WI38 (cell line): Measurements from ENCODE around the gene TMOD2.

Experiments
- H3K4me3 ChIP-seq: 2 replicates; pipeline ENCODE4 v1.5.1; 2011; ENCODE audit warnings: low read depth, mild to moderate bottlenecking, control low read depth, low read length
- TF ChIP-seq, protein P1 (sequence below): IDR thresholded peaks from 2 replicates; pipeline ENCODE4 v1.5.1; 2012; ENCODE audit warnings: low read depth, mild to moderate bottlenecking, control low read depth, low read length

Gene TMOD2

DNA sequence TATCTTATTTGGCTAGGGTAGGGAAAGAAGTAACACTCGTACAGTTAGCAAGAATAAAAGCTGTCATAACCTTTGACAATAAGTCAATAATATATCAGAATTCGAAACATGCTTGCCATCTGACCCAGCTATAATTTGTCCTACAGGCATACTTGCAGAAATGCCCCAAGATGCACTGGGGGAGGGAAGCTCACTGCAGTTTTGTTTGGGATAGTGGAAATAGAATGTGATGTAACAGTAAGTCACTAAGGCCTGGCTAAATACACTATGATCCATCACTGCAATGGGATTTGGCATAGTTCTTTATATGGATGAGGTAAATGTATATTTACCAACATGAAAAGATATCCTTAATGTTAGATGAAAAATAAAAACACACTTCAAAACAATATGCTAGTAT is 52.6 kb downstream of the TMOD2 start:
- TF ChIP-seq, protein P1, sequence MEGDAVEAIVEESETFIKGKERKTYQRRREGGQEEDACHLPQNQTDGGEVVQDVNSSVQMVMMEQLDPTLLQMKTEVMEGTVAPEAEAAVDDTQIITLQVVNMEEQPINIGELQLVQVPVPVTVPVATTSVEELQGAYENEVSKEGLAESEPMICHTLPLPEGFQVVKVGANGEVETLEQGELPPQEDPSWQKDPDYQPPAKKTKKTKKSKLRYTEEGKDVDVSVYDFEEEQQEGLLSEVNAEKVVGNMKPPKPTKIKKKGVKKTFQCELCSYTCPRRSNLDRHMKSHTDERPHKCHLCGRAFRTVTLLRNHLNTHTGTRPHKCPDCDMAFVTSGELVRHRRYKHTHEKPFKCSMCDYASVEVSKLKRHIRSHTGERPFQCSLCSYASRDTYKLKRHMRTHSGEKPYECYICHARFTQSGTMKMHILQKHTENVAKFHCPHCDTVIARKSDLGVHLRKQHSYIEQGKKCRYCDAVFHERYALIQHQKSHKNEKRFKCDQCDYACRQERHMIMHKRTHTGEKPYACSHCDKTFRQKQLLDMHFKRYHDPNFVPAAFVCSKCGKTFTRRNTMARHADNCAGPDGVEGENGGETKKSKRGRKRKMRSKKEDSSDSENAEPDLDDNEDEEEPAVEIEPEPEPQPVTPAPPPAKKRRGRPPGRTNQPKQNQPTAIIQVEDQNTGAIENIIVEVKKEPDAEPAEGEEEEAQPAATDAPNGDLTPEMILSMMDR: no peak

DNA sequence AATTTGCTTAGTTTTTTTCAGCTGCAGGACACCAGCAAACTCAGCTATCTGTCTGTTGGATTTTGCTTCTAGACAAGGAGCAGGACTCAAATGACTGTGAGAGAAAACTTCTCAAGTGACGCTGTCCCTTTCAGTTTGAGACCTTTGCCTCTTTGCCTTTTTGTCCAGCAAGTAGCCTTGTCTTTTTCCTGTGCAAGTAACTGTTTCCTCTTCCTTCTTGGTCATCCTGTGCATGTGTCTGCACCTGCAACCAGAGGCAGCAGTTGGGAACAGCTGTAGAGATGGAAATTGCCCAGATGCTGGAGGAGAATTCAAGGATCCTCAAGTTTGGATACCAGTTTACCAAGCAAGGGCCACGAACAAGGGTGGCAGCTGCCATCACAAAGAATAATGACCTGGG is 54.7 kb downstream of the TMOD2 start:
- TF ChIP-seq, protein P1: no peak
- no peak overlapping the region for H3K4me3 ChIP-seq

More for the DNA sequence above, 52.6 kb downstream of the TMOD2 start:
- H3K4me3 ChIP-seq: no peak overlapping the region

DNA sequence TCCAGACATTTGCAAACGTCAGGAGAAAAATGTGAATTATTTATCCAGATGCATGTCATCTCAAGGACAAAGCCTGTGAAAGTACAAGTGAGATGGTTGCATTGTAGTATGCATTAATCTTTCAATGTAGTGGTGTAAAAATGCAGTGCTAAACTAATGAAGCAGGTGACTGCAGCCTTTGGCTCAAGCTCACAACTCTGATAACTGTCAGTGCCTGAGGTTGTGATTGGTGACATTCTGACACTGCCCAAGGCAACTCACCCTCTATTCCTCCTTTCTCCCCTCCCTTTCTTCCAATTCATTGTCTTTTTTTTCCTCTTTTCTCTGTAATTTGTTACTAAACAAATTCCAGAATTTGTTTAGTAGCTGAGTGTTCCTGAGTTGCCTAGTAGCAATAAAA is 58.1 kb downstream of the TMOD2 start:
- TF ChIP-seq, protein P1: no peak
- no peak overlapping the region for H3K4me3 ChIP-seq

DNA sequence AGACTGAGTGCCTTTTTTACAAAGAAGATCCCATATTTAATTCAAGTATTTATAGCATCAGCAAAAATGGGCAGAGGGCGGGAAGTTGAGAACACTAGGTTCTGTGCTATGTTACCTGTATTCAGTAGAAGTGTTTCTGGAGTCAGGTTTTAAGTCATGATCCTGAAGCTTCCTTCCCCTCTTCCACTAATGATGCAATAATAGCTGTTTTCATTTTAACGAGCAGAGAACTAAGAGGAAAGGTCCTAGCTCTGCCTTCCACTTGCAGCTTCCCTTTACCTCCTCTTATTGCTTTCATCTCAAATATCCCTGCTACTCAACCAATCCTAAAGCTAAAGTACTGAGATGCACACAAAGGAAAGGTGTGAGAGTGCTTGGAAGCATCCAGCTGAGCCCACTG is 61.2 kb downstream of the TMOD2 start:
- TF ChIP-seq, protein P1: no peak
- no peak overlapping the region for H3K4me3 ChIP-seq

DNA sequence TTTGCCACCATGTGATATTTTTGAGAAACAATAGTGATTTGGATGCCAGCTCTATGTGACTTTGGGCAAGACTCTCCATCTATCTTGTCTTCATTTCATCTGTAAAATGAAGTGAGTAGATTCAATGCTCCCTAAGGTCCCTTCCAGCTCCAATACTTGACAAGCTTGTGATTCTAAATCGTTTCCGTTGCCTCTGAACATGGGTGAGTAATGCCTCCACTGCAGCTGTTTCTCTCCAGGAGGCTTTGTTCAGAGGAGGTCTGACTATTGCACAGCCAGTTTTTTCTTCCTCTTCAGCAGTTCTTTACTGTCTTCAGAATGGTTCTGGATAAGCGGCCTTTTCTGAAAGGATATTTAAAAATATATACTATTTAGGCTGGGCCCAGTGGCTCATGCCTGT is 63.2 kb downstream of the TMOD2 start:
- no peak overlapping the region for H3K4me3 ChIP-seq
- TF ChIP-seq, protein P1: no peak

DNA sequence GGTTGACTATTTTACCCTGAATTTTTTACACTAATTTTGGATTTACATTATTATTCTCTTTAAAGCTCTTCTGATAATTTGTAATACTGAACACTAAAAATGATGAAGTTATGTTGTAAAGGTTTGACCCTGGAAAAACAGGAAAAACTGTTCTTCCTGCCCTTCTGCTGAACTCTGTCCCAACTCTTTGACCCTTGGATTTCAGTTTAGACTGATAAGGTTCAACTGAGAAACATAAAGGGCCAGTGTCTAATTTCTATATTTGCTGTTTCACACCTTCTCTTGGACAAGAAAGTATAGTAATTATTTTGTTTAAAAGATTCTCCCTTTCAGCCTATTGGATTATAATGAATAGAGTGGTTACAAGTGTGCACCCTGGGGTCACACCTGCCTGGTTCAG is 65.2 kb downstream of the TMOD2 start:
- TF ChIP-seq, protein P1: no peak
- H3K4me3 ChIP-seq: no peak overlapping the region

DNA sequence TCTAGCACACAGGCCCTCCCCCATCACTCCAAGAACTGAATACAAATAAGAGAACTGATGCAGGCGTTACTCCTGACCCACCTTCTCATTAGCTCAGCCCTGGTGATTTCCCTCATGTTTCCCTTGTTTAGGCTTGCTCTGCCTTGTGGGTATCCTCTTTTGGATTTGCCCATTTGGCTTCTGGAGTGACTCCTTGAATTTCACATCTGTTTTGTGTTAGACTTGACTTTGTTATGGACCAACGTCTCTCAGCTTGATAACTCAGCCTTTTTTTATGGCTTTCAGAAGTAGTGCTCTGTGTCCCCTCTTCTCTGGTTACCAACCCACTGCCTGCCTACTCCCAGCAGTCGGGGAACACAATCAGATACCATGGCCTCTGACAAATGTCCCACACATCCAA is 66.8 kb downstream of the TMOD2 start:
- H3K4me3 ChIP-seq: no peak overlapping the region
- TF ChIP-seq, protein P1: no peak
